Stomach (tissue), 4 donors: ENCODE measurements around the gene COL13A1.

ENCODE experiments used
- CTCF ChIP-seq, 7 experiments: fragments of 450-650 bp in 4 of 7; fragments of 200-600 bp in 3 of 7; sonication (generic) in 3 of 7; IDR thresholded peaks; one replicate each; pipeline ENCODE4 v1.5.1; 2016 to 2019; ENCODE audit warnings: antibody characterized with exemption in 7 of 7, control low read depth in 2 of 7, mild to moderate bottlenecking in 1 of 7
- POLR2A ChIP-seq, 4 donors: fragments of 450-650 bp; IDR thresholded peaks; one replicate each; pipeline ENCODE4 v1.6.1; 2016; ENCODE audit warnings: antibody characterized with exemption in 4 of 4, control low read depth in 2 of 4, mild to moderate bottlenecking in 1 of 4, moderate library complexity in 1 of 4
- POLR2AphosphoS5 ChIP-seq, 3 donors: sonication (generic); formaldehyde crosslinking; IDR thresholded peaks; one replicate each; pipeline ENCODE4 v1.6.1; 2016; ENCODE audit warnings: antibody characterized with exemption in 3 of 3

- TF ChIP-seq POLR2AphosphoS5 (IDR thresholded peaks at IDR 0.05) = no peak
- no peak for TF ChIP-seq CTCF (IDR thresholded peaks at IDR 0.05)
- no peak for TF ChIP-seq POLR2A (IDR thresholded peaks at IDR 0.05)
Observed at GRCh38 chr10:69908124-69908523, 106.4 kb downstream of the COL13A1 start.
